CD1c-positive myeloid dendritic cell (primary cell): ENCODE measurements around the gene BET1.

Experiments
- DNase-seq: peaks from one replicate; pipeline ENCODE4 v3.0.0-alpha.2; 2016; ENCODE audit errors: extremely low spot score

The BET1 gene

GRCh38 chr7:93958216-93958615, 45.9 kb downstream of the BET1 start:
- no peak for DNase-seq

DNA sequence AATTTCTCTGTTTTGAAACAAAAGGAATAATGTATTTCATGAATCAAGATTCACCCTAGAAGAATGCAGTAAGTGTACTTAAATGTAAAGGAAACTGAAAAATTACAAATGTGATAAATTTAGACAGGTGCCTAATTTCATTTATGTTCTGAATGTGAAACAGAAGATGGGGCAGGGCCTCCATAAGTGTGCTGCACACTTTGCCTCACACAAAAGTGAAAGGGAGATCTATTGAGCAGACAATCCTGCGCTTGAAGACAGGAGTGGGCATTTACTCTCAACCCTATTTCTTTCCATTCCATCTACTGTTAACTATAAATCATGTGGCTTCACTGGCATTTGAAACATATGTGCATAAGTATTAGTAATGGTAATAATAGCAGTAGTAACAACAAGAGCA, 46.4 kb downstream of the BET1 start:
- no peak for DNase-seq

- DNase-seq: no peak
Measured at GRCh38 chr7:93955304-93955703, 48.9 kb downstream of the BET1 start.

- DNase-seq: no peak
Measured at GRCh38 chr7:93949423-93949822, 54.7 kb downstream of the BET1 start.

- DNase-seq: no peak
Measured at GRCh38 chr7:93948873-93949272, 55.3 kb downstream of the BET1 start.

DNA sequence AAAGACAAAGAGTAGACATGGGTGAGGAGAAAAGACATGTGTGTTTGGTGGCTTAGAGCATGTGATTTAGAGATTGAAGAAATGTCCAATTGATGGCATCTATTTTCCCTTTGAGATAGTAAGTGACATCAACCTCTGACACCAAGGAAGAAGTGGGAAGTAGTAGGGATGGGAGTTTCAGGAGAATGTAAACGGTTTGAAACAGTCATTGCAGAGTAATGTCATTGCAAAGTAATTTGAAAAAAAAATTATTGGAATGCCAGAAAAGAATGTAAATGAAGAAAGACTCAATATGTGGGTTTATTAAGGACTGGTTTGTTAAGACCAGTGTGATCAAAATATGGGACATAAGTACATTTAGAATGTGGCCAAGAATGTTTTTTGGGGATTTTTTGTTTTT, 56.0 kb downstream of the BET1 start:
- DNase-seq: no peak

DNA sequence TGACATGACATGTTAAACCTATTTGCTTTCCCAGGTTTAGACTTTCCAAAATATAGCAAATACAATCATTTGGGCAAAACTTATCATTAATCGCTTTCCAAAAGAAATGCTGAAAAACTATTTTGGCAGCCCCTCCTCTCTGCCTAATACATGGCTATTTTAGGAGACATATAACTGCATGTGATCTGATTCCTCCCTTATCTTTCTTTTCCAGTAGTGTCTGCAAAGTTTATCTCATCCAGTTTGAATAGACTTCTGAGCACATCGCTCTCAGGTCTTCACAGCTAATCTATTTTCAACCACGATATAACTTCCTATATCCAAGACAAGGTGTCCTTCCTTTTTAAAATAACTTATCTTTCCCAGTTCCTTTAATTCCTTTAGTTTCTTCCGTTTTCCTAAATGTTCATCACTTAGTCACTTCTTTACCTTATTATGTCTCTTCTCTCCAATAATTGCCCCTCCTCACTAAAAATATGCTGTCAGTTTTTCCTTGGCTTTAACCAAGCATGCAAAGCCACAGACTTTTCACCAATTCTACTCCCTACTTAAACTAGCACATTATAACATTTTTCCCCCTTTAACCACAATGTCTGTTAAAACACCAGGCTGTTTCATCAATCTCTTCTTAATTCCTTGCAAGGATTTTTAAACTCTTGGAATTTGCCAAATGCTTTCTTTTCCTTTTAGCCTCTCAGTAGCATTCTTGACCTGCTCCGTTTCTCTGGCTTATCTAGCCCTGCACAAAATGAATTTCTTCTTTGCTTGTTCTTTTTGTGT, 58.2 kb downstream of the BET1 start:
- DNase-seq: no peak

- DNase-seq: no peak
Measured at GRCh38 chr7:93945083-93945482, 59.1 kb downstream of the BET1 start.

- DNase-seq: no peak
Measured at GRCh38 chr7:93944673-93945072, 59.5 kb downstream of the BET1 start.

DNA sequence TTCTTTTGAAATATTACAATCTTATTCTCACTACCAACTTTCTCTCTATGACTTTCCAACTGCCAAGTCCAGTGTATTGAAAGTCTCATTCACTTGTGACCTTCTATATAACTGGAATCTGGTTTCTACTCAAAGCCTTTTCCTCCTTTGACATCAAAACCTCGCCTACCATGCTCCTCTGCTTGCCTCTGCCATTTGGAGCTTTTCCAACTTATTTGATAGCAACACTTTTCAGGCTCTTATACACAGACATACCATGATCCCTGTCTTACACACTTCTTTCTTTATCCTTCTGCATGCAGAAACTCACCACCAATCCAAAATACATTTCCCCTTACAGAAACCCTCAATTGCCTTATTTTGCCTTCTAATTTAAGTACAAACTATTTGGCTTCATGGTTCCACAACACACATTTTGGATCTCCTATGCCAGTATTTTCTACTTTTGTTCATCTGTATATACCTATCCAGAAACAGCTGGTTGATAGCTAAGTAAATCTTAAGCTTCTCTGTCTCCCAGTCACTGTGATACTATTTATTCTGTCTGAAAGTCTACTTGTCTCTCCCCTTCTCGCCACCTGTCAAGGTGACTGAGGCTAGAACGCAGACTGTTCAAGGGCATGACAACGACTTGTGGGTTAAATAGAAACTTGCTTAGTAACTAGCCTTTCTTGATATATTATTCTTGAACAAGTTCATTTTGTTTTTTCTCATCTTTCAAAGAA, 60.2 kb downstream of the BET1 start:
- DNase-seq: no peak
